ENCODE data around the gene ZNF354C.

GRCh38 chr5:179080724-179081123 lies 20.6 kb downstream of the ZNF354C start:
- TF ChIP-seq POLR2A (IDR thresholded peaks at IDR 0.05) = no peak
- TF ChIP-seq CTCF (IDR thresholded peaks at IDR 0.05) = no peak
- no peak for TF ChIP-seq POLR2AphosphoS5 (IDR thresholded peaks at IDR 0.05)
